HG03469 (cell line): ENCODE data around the gene VAPA.

ENCODE experiments used
- ATAC-seq: cut with Tn5 transposase; IDR thresholded peaks from one replicate; pipeline ENCODE4 v1.9.1; 2021; ENCODE audit warnings: mild to moderate bottlenecking, moderate library complexity, moderate number of reproducible peaks; ENCODE audit not compliant: unreplicated experiment

The VAPA gene, protein sequence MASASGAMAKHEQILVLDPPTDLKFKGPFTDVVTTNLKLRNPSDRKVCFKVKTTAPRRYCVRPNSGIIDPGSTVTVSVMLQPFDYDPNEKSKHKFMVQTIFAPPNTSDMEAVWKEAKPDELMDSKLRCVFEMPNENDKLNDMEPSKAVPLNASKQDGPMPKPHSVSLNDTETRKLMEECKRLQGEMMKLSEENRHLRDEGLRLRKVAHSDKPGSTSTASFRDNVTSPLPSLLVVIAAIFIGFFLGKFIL

GRCh38 chr18:9913526-9914333 lies at the start of gene VAPA:
TSS of gene VAPA (plus strand) at chr18:9914016. CDS start at chr18:9914257, 241 bp downstream.
- peak; percentile 64 for ATAC-seq

GRCh38 chr18:9865764-9866490 lies 47.9 kb upstream of the VAPA start:
- no peak for ATAC-seq

DNA sequence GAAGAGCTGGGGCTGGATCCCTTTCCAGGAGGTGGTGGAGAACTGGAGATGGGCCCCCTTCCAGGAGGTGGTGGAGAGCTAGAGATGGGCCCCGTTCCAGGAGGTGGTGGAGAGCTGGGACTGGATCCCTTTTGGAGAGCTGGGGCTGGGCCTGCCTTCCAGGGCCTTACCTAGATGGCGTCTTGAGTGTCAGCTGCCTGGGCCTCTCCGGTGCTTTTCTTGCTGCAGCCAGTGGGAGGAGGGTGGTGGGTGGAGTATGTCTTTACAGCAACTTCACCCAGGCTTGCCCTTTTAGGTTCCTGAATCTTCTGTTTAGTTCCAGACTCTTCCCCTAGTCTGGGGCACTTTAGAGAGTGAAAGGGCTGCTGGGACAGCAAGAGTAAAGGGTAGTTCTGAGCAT lies 47.2 kb upstream of the VAPA start:
- no peak for ATAC-seq

- ATAC-seq = no peak
Measured at GRCh38 chr18:9867071-9867594, 46.7 kb upstream of the VAPA start.

GRCh38 chr18:9868857-9869714 lies 44.7 kb upstream of the VAPA start:
- ATAC-seq = no peak

DNA sequence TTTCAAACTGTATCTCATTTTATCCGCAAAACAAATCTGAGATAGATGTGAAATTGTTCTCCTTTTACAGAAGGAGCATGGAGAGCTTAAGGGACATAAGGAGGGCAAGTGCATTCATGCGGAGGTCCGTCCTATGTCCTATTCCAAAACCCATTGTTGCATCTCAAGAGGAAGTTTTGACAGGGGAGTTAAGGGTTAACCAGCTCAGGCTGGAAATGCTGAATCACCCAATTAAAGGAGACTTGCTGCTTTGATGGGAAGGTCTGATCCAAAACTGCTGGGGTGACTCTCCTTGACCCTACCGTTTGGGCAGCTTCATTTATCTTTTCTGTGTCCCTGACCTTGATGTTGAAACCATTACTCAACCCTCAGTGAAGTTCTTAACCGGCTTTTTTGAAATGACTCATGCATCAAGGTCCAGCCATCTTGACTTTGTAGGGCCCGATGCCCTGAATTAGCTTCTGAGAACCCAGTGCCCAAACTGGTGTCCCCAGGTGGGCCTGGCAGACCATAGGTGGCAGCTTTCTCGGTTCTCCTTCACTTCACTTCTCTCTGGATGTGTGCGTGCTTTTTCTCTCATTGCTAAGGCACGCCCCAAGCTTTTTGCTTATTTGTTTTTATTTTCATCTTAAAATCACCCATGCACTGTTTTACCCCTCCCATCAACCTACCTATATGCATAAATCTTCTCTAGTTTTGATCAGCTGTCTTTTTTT lies 43.9 kb upstream of the VAPA start:
- ATAC-seq = peak; percentile 62

DNA sequence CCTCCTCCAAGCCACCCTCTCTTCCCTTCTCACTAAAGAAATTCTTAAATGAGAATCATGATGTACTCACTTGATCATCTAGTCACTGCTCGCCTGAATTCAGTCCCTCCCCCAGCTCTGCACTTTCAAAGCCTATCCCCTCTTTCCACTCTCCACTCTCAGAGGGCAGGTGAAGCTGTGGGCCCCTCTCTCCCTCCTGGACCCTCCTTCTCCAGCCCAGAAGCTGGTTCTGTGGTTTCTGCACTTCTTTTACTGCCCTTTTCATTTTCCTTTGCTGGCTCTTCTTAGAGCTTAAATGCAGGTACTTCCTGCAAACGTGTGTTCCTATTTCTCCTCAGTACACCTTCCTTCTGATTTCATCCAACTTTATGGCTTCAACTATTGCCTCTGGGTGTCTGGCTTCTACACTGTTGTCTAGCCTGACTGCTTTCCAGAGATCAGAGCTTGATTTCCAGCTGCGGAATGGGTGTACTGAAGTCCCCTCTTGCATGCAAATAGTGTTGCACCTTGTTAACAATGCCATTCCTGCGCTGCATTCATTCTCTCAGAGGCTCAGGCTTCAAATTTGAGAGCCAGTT lies 43.3 kb upstream of the VAPA start:
- no peak for ATAC-seq

GRCh38 chr18:9871244-9871746 lies 42.5 kb upstream of the VAPA start:
- no peak for ATAC-seq

DNA sequence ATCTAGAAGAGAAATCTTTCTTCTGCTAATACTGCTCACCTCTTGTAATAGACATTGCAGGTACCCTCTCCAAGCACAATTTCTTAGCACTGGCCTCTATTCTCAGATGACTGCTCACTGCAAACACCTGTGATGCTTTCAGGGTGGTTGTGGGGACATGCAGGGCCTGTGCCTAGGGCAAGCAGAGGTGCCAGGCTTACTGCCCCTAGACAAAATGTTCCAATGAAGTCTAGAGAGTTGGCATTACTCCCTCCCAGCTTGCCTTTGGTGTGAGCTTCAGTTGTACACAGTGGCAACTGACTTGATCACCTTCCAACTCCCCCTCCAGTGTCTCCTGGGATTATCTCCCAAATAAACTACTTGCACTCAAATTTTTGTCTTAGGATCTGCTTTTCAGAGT lies 41.0 kb upstream of the VAPA start:
- no peak for ATAC-seq

DNA sequence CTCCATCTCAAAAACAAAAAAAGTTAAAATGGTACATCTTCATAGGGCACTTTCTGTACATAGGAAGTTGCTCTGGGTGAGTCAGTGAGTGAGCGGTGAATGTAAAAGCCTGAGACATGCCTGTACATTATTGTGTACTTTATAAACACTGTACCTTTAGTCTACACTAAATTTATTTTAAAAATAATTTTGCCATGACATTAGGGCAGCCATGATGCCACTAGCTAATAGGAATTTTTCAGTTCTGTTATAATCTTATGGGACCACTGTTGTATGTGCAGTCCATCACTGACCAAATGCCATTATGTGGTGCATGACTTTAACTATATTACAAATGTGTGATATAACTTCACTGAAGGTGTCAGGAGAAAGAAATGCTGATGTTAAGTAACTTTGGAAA lies 39.1 kb upstream of the VAPA start:
- ATAC-seq = no peak

- no peak for ATAC-seq
Measured at GRCh38 chr18:9876212-9876866, 37.5 kb upstream of the VAPA start.

DNA sequence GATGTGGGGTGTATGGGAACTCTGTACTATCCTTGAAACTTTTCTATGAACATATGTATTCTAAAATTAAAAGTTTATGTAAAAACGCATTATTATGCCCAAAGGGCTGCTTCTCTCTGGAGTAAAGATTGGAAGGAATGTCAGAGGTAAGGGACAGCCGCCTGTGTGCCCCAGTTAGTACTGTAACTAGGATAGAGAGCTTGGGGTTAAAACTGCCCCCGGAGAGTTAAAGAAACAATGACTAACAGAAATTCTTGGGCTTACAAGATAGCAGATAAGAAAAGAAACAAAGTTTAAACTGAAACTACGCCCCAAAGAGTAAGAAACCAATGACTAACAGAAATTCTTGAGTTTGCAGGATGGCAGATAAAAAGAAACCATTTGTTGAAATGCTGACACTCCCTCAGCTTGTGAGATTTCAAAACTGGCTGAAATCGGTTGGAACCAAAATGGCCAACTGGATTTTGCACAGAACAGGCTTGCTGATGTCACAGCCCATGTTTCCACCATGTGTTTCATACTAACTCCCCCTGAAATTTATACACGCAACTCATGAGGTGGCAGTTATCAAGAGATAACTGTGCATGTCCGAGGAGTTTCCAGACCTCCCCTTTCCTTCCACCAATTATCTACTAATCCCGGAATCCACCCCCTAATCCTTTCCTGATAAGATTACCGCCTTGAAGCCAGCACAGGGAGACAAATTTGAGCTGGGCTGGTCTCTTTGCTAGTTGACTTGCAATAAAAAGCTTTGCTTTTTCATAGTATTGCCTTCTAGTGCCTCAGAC lies 36.8 kb upstream of the VAPA start:
- no peak for ATAC-seq

DNA sequence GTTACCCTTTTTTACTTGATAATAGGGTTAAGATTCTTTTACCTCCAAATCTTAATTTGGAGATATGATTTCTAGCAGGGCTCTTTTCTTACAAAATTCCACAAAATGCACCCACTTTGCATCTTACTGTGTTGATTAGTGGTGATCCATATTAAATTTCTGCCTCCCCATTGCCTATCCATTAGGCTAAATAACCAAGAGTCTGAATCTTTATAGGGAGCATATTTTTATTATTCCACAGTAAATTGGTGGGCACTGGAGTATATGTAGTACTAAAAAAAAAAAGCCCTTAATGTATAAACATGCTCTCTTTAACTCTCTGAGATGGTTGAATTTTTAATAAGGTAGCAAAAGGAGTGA lies 36.2 kb upstream of the VAPA start:
- no peak for ATAC-seq

DNA sequence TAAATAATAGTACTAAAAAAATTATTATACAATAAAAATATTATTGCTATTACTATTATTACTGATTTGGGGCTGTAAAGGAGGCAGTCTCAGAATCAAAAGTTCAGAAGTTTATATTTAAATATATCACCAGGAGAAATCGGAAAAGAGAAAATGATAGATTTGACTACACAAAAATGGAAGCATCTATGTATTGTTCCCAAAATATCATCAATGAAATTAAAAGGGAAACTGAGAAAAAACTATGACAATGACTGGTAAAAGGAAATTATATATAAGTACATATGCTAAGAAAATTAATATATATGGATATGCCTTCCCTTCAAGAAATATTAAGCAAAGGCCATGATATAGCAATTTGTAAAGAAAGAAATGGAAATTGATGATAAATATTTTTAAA lies 35.7 kb upstream of the VAPA start:
- no peak for ATAC-seq

DNA sequence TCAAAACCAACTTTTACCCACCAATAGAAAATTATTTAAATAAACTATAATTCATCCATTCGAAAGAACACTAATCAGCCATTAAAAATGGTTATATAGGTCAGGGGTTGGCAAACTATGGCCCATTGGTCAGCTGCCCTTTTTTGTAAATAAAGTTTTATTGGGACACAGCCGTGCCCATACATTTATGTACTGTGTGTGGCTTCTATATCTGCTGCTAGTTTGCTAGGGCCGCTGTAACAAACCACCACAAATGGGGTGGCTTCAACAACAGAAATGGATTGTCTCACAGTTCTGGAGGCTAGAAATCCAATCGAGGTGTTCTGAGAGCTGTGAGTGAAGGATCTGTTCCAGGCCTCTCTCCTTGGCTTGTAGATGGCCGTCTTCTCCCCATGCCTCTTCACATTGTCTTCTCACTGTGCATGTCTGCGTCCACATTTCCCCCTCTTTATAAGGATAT lies 35.0 kb upstream of the VAPA start:
- ATAC-seq = no peak

DNA sequence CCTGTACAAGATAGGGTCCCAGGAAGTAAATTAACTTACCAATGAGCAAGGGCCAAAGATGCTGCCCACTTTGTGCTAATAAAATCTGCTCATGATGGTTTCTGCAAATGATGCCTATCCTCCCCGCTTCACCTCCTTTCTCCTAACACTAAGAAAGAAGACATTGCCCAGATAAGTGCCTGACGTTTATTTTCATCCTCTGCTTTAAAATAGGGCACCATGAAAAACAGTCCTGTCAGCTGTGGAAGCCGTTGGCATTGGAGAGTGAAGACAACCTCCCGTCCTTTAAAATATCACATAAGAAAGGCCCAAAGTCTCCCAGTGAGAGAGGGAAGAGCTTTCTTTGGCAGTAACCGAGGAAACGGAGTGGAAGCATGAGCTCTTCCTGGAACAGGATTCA lies 29.7 kb upstream of the VAPA start:
- no peak for ATAC-seq

DNA sequence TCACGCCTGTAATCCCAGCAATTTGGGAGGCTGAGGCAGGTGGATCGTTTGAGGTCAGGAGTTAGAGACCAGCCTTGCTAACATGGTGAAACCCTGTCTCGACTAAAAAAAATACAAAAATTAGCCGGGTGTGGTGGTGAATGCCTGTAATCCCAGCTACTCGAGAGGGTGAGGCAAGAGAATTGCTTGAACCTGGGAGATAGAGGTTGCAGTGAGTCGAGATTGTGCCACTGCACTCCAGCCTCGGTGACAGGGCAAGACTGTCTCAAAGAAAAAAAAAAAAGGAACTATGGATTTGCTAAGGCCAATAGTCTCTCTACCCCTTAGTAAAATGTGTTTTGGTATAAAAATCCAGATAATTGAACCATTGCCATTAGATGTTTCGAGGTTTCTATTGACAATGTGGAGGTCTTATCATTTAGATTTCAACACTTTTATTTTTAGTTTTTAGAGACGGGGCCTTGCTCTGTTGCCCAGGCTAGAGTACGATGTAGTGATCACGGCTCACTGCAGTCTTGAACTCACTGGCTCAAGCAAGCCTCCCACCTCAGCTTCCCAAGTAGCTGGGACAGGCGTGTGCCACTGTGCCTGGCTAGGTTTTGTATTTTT lies 29.2 kb upstream of the VAPA start:
- ATAC-seq = no peak
